Psoas muscle (tissue), 8 donors: ENCODE results near the gene TMEM176A. TPM values are rescaled to one million over a fixed set of nuclear protein-coding genes. Genes with fewer than 3 reads are reported as not detected.

Experiments used
- ATAC-seq, 4 donors: fragments of 200-7000 bp; cut with Tn5 transposase; one replicate each; pipeline ENCODE4 v1.9.1; 2020; ENCODE audit warnings: moderate library complexity in 3 of 4, mild to moderate bottlenecking in 2 of 4
- DNase-seq, 2 donors: peaks; one replicate each; pipeline ENCODE4 v3.0.0-alpha.2; 2020
- H3K27ac ChIP-seq: fragments of 200-600 bp; one replicate; pipeline ENCODE4 v1.8.0; 2022
- H3K27me3 ChIP-seq, 3 donors: fragments of 200-600 bp in 1 of 3; one replicate each; pipeline versions ENCODE4 v1.6.1 to v1.8.0; 2013 to 2022; ENCODE audit warnings: low read length in 2 of 3, mild to moderate bottlenecking in 2 of 3, moderate library complexity in 1 of 3; ENCODE audit not compliant: insufficient read depth in 3 of 3
- H3K36me3 ChIP-seq, 2 donors: fragments of 200-600 bp in 1 of 2; one replicate each; pipeline versions ENCODE4 v1.6.1 to v1.8.0; 2013 to 2022; ENCODE audit warnings: low read depth in 1 of 2, mild to moderate bottlenecking in 1 of 2, moderate library complexity in 1 of 2; ENCODE audit not compliant: insufficient read depth in 1 of 2
- H3K4me1 ChIP-seq: fragments of 200-600 bp; one replicate; pipeline ENCODE4 v1.8.0; 2022
- H3K4me3 ChIP-seq: fragments of 200-600 bp; one replicate; pipeline ENCODE4 v1.8.0; 2022; ENCODE audit warnings: mild to moderate bottlenecking
- H3K9me3 ChIP-seq: fragments of 200-600 bp; one replicate; pipeline ENCODE4 v1.8.0; 2022
- WGBS, 3 donors: extraction: QIAGEN DNeasy Blood & Tissue Kit; methylation state at CpG; one replicate each; pipeline versions ENCODE4 v1.1.6 to v1.1.7; 2013; 5-methylcytosine and 5-hydroxymethylcytosine counted together
- intact Hi-C, 2 donors: fragments of 100-400 bp; cut with DNase I; formaldehyde crosslinking; loops; one replicate each; pipeline versions ENCODE4 v1.11.0 to v1.14.2; 2022
- long read RNA-seq, 2 donors: library from polyadenylated mRNA; unstranded; transcript quantifications; one replicate each; pipeline ENCODE4 v2.0.0, GENCODE V29; 2021
- polyA plus RNA-seq, 3 donors: library from polyadenylated mRNA; stranded (reverse); fragments of 200-250 nt; gene quantifications; one replicate each; pipeline ENCODE4 v1.2.3, GENCODE V29; 2013
- total RNA-seq, 4 donors: library from RNA; stranded (reverse); fragmentation: NEBNext Ultra II Directional in 2 of 4; extraction: Animal tissue kit (Norgen Biotek cat#: 25700) in 2 of 4; gene quantifications; one replicate each; pipeline versions ENCODE4 v1.2.1 to v1.2.4, GENCODE V29; 2021 to 2023
- TF ChIP-seq, protein P1 (sequence below): fragments of 200-600 bp; IDR thresholded peaks from one replicate; pipeline ENCODE4 v1.8.0; 2022; ENCODE audit warnings: antibody characterized with exemption
- donor health status: healthy with polysubstance abuse.
- donor health status: DM: no; HTN: no; CAD: no; lungs with moderate emphysema.
- donor health status: Bipolar disorder and iron deficiency.
- donor health status: healthy.
- donor health status: DM: yes; HTN: yes; CAD: no.
- donor health status: DM: no; HTN: no; CAD: no.
- donor health status: DM: no; HTN: no; CAD: no.
- donor health status: DM: yes; HTN: yes; CAD: no.

The TMEM176A gene, protein sequence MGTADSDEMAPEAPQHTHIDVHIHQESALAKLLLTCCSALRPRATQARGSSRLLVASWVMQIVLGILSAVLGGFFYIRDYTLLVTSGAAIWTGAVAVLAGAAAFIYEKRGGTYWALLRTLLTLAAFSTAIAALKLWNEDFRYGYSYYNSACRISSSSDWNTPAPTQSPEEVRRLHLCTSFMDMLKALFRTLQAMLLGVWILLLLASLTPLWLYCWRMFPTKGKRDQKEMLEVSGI
- 10 to 100 TPM in 1 of 4 donors, 1 to 10 TPM in 3; 2.9 to 13.7 (median 4.2) TPM for total RNA-seq
- 1 to 10 TPM; 2.3 to 3.2 (median 3.0) TPM for polyA plus RNA-seq
- long read RNA-seq, donor 1, partial matches to known transcripts = 1 of 6 reads
- long read RNA-seq, donor 1, other reads (novel, unspliced or antisense) = 2 of 6 reads
- long read RNA-seq, donor 2, partial matches to known transcripts = 0 of 2 reads
- long read RNA-seq, donor 2, other reads (novel, unspliced or antisense) = 1 of 2 reads

DNA sequence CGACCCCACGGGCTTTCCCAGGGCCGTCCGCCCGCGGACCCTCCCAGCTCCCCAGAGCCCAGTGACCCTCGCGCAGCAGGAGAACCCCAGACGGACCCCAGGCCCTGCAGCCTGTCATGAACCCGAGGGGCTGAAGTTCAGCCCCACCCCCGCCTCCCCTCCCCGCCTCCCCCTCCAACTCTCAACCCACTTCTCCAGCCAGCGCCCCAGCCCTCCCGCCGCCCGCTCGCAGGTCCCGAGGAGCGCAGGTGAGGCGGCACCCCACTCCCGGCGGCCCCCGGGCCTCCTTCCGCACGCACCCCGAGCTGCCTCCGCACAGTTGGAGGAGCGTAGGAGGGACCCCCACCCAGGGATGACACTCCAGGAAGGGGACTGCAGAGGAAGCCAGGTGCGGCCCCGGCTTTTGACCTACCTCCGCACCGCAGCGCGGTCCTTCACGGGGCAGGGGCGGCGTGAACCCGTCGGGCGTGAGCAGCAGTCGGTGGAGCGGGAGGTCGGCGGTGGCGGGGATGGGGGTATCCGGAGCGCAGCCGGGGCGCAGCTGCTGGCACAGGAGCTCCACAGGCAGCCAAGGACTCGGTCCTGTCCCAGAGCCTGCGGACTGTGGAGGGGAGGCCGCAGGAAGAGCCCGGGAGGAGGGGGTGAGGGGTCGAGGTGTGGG, at the start of gene TMEM176A:
Gene TMEM176A, plus strand, starts transcription at position 189 of the 661 bp plus-strand sequence. CDS start 782 bp downstream, outside the sequence.
- WGBS, 3 donors = 1 to 3% (median 2%) methylated on average over 38 to 54 of the region's 54 CpGs
- intact Hi-C loops = no loop called here
- peak within 1 kb of the TSS; percentile 61 for H3K4me3 ChIP-seq
- peaks cover 0 to 56% (median 7%) of the 10 kb centered on the region in 3 donors for H3K27me3 ChIP-seq
- ATAC-seq (peak; percentile 19 to 57 (median 32)), DNase-seq (peak in 1 of 2 donors; percentile 58)
- peaks cover under 1% of the 10 kb centered on the region for H3K9me3 ChIP-seq
- no peaks in the 10 kb centered on the region for H3K4me1 ChIP-seq
- no peaks in the 10 kb centered on the region for H3K36me3 ChIP-seq
- H3K27ac ChIP-seq = no peak within 1 kb of the TSS
- TF ChIP-seq, protein P1, sequence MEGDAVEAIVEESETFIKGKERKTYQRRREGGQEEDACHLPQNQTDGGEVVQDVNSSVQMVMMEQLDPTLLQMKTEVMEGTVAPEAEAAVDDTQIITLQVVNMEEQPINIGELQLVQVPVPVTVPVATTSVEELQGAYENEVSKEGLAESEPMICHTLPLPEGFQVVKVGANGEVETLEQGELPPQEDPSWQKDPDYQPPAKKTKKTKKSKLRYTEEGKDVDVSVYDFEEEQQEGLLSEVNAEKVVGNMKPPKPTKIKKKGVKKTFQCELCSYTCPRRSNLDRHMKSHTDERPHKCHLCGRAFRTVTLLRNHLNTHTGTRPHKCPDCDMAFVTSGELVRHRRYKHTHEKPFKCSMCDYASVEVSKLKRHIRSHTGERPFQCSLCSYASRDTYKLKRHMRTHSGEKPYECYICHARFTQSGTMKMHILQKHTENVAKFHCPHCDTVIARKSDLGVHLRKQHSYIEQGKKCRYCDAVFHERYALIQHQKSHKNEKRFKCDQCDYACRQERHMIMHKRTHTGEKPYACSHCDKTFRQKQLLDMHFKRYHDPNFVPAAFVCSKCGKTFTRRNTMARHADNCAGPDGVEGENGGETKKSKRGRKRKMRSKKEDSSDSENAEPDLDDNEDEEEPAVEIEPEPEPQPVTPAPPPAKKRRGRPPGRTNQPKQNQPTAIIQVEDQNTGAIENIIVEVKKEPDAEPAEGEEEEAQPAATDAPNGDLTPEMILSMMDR = no peak

DNA sequence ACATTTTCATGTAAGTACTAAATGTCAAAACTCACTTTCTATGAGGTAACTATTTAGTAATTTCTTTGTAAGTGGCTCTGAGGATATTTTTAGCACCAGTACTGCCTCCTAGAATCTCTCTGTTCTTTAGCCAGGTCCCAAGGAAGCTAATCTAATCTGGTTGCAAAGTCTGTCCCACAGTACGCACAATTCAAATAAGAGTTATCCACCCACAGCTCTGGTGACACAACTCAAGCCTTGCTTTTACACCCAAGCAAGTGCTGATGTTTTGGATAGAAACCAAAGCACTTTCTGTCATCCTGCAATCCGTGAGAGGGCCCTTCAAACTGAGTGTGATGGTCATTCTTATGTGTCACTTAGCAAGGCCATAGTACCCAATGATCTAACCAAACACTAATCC, 48.9 kb upstream of the TMEM176A start:
- intact Hi-C loops = loop anchor here in 1 of 2 donors (2.0 kb wide), 1 partner anchor 31 kb away; no protein-coding TSS in a partner anchor
- Histone ChIP-seq H3K9me3 (no peaks in the 10 kb centered on the region), H3K36me3 (no peaks in the 10 kb centered on the region), H3K27ac (no peak overlapping the region), H3K4me3 (no peak overlapping the region), H3K4me1 (no peaks in the 10 kb centered on the region), H3K27me3 (no peaks in the 10 kb centered on the region)
- ATAC-seq (peak in 1 of 4 donors; percentile 35), DNase-seq (no peak)
- TF ChIP-seq, protein P1 = no peak
- WGBS, 3 donors = 41 to 43% (median 42%) methylated on average over 2 of the region's 2 CpGs

DNA sequence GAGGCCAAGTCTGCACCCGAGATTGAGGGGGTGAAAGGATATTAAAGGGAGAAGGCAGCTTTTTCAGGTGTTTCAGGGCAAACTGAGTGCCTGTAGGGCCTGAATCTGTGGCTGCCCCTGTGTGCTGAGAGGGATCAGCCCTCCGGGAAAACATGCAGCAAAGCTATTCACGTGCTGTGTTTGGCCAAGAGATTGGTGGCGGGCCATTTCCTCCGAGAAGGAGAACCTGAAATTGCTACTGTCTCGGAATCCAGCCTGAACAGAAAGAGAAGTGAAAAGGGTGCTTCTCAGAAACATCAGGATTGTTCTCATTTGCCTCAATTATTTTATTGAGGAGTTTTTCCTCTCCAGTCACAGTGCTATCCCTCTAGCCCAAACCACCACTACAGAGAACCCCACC, 47.3 kb upstream of the TMEM176A start:
- Histone ChIP-seq H3K36me3 (no peaks in the 10 kb centered on the region), H3K27ac (no peak overlapping the region), H3K4me1 (no peaks in the 10 kb centered on the region), H3K27me3 (no peaks in the 10 kb centered on the region), H3K9me3 (no peaks in the 10 kb centered on the region), H3K4me3 (no peak overlapping the region)
- no peak for ATAC-seq
- 58 to 64% (median 59%) methylated on average over 6 of the region's 6 CpGs for WGBS, 3 donors
- intact Hi-C loops = no loop called here
- TF ChIP-seq, protein P1 = no peak
- no peak for DNase-seq

DNA sequence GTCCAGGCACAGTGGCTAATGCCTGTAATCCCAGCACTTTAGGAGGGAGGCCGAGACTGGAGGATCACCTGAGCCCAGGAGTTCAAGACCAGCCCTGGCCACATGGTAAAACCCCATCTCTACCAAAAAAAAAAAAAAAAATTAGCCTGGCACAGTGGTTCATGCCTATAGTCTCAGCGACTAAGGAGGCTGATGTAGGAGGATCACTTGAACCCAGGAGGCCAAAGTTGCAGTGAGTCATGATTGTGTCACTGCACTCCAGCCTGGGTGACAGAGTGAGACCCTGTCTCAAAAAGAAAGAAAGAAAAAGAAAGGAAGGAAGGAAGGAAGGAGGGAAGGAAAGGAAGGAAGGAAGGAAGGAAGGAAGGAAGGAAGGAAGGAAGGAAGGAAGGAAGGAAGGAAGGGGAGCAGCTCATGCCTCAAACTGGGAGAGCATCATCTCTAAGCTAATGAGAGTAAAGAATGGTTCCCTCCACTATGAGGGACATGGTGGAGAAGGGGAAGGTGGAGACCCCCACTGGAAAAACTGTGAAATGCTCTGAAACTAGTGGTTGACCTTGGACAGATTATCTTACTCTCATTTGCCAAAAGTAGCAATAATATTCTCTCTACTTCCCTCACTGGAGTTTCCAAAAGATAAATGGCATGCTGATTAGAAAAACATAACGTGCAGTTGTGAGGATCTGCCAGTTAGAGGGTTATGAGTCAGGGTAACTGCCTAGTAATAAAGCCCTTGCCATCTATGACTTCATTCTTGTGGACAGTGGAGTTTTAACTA, 46.6 kb upstream of the TMEM176A start:
- intact Hi-C loops = no loop called here
- Histone ChIP-seq H3K36me3 (no peaks in the 10 kb centered on the region), H3K4me1 (no peaks in the 10 kb centered on the region), H3K27ac (no peak overlapping the region), H3K4me3 (no peak overlapping the region), H3K9me3 (no peaks in the 10 kb centered on the region), H3K27me3 (no peaks in the 10 kb centered on the region)
- ATAC-seq (no peak), DNase-seq (no peak)
- TF ChIP-seq, protein P1 = peak; percentile 17
- WGBS, 3 donors = 28 to 38% (median 35%) methylated on average over 3 of the region's 3 CpGs
